ENCODE measurements around the gene ACTL9. TPM values are rescaled to one million over a fixed set of nuclear protein-coding genes. Genes with fewer than 3 reads are reported as not detected.

Gene ACTL9
- total RNA-seq, 4 donors from 2014 or later, result not detected

- TF ChIP-seq CTCF (IDR thresholded peaks at IDR 0.05; ENCODE audit: low read depth), result no peak
These were observed 3.1 kb downstream of the ACTL9 start for GRCh38 chr19:8695501-8695900.

GRCh38 chr19:8690753-8691539 is 7.6 kb downstream of the ACTL9 start:
- no peak for TF ChIP-seq CTCF (IDR thresholded peaks at IDR 0.05; ENCODE audit: low read depth)

GRCh38 chr19:8688930-8689329 is 9.7 kb downstream of the ACTL9 start:
- TF ChIP-seq CTCF (IDR thresholded peaks at IDR 0.05; ENCODE audit: low read depth), result no peak

GRCh38 chr19:8686549-8686948 is 12.0 kb downstream of the ACTL9 start:
- TF ChIP-seq CTCF (IDR thresholded peaks at IDR 0.05; ENCODE audit: low read depth), result no peak

GRCh38 chr19:8684001-8684902 is 14.3 kb downstream of the ACTL9 start:
- no peak for TF ChIP-seq CTCF (IDR thresholded peaks at IDR 0.05; ENCODE audit: low read depth)

- TF ChIP-seq CTCF (IDR thresholded peaks at IDR 0.05; ENCODE audit: low read depth), result no peak
These were observed 15.7 kb downstream of the ACTL9 start for GRCh38 chr19:8682931-8683330.

GRCh38 chr19:8682472-8682871 is 16.1 kb downstream of the ACTL9 start:
- TF ChIP-seq CTCF (IDR thresholded peaks at IDR 0.05; ENCODE audit: low read depth), result no peak
